ENCODE data around the gene TBC1D22A.

The TBC1D22A gene

DNA sequence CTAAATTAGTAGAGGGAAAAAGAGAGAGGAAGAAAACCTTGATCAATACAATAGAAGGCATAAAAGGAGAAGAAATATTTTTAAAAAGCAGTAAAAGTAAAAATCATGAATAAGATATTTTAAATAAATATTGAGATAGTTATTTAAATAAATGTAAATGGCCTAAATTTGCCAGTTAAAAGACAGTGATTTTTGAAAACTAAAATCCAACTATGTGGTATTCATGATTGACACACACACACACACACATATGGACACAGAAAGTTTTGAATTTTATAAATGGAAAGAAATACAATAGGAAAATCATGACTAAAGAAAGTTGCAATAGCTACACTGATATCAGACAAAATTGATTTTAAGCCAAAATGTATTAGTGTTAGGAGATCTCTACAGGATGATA lies 313.1 kb downstream of the TBC1D22A start:
- H3K4me3 ChIP-seq (ENCODE audit: low read depth in 1 of 2, low read length in 2 of 2): no peak overlapping the region
- H3K9ac ChIP-seq (ENCODE audit: low read depth in 1 of 2, low read length in 2 of 2): no peak overlapping the region
- no peak overlapping the region for H3K27ac ChIP-seq (ENCODE audit: low read depth, low read length)
- H3K9me3 ChIP-seq (ENCODE audit: control insufficient read depth in 1 of 2, low read length in 2 of 2): peaks cover 5 to 8% of the 10 kb centered on the region in 2 donors
- peaks cover 3 to 4% of the 10 kb centered on the region in 2 donors for H3K36me3 ChIP-seq (ENCODE audit: control insufficient read depth in 1 of 2, insufficient read depth in 2 of 2, low read length in 2 of 2)
- H3K27me3 ChIP-seq (ENCODE audit: control insufficient read depth in 1 of 2, insufficient read depth in 2 of 2, low read length in 2 of 2): no peaks in the 10 kb centered on the region
- H3K4me1 ChIP-seq (ENCODE audit: control insufficient read depth in 1 of 2, insufficient read depth in 2 of 2, low read length in 2 of 2): no peaks in the 10 kb centered on the region

DNA sequence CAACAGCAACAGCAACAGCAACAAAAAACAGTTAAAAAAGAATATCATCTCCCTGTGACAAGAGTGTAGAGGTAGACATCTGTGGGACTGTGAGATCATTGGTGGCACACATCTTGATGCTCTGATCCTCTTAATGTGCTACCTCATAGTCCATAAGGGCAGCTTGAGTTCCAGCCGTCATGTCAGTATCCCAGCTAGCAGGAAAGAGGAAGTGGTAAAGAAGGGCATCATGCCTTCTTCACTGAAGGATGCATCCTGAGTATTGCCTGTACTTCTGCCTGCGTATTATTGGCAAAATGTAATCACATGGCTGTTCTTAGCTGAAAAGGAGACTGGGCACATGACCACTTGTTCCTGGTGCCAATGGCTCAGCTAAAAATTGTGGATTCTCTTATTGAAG lies 314.3 kb downstream of the TBC1D22A start:
- H3K27ac ChIP-seq (ENCODE audit: low read depth, low read length): no peak overlapping the region
- H3K9ac ChIP-seq (ENCODE audit: low read depth in 1 of 2, low read length in 2 of 2): no peak overlapping the region
- no peaks in the 10 kb centered on the region for H3K27me3 ChIP-seq (ENCODE audit: control insufficient read depth in 1 of 2, insufficient read depth in 2 of 2, low read length in 2 of 2)
- H3K9me3 ChIP-seq (ENCODE audit: control insufficient read depth in 1 of 2, low read length in 2 of 2): peaks cover 5 to 8% of the 10 kb centered on the region in 2 donors
- no peak overlapping the region for H3K4me3 ChIP-seq (ENCODE audit: low read depth in 1 of 2, low read length in 2 of 2)
- H3K4me1 ChIP-seq (ENCODE audit: control insufficient read depth in 1 of 2, insufficient read depth in 2 of 2, low read length in 2 of 2): no peaks in the 10 kb centered on the region
- H3K36me3 ChIP-seq (ENCODE audit: control insufficient read depth in 1 of 2, insufficient read depth in 2 of 2, low read length in 2 of 2): peaks cover 3 to 4% of the 10 kb centered on the region in 2 donors

DNA sequence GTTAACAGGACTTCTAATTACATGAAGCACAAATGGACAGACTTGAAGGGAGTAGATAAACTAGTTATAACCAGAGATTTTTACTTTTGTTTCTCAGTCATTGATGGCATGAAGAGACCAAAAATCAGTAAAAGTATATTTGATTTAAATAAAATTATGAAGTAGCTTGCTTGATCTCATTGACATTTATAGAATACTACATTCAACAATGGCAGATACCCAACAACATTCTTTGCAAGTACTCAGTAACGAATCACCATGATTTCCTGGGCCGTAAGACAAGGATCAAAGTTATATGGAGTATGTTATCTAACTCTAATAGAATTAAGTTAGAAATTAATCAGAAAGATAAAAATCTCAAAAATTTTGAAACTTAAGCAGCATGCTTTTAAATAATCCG lies 317.6 kb downstream of the TBC1D22A start:
- Histone ChIP-seq H3K9ac (ENCODE audit: low read depth in 1 of 2, low read length in 2 of 2) (no peak overlapping the region), H3K27me3 (ENCODE audit: control insufficient read depth in 1 of 2, insufficient read depth in 2 of 2, low read length in 2 of 2) (no peaks in the 10 kb centered on the region), H3K4me3 (ENCODE audit: low read depth in 1 of 2, low read length in 2 of 2) (no peak overlapping the region), H3K4me1 (ENCODE audit: control insufficient read depth in 1 of 2, insufficient read depth in 2 of 2, low read length in 2 of 2) (no peaks in the 10 kb centered on the region), H3K36me3 (ENCODE audit: control insufficient read depth in 1 of 2, insufficient read depth in 2 of 2, low read length in 2 of 2) (peaks cover 3 to 7% of the 10 kb centered on the region in 2 donors), H3K27ac (ENCODE audit: low read depth, low read length) (no peak overlapping the region), H3K9me3 (ENCODE audit: control insufficient read depth in 1 of 2, low read length in 2 of 2) (peaks cover 5% of the 10 kb centered on the region in 2 donors)

DNA sequence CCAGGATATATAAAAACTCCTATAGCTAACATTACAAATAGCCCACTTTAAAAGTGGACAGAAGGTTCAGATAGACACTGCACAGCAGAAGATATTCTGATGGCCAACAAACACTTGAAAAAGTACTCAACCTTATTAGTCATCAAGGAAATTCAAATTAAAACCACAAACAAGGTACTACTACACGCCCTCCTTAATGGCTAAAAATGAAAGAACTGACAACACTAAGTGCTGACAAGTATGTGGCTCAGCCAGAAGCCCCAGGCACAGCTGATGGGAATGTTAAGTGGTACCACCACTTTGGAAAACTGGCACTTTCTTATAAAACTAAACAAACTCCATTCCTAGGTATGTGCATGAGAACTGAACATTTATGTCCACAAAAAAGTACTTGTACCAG lies 320.1 kb downstream of the TBC1D22A start:
- H3K9ac ChIP-seq (ENCODE audit: low read depth in 1 of 2, low read length in 2 of 2): no peak overlapping the region
- H3K4me1 ChIP-seq (ENCODE audit: control insufficient read depth in 1 of 2, insufficient read depth in 2 of 2, low read length in 2 of 2): no peaks in the 10 kb centered on the region
- H3K27me3 ChIP-seq (ENCODE audit: control insufficient read depth in 1 of 2, insufficient read depth in 2 of 2, low read length in 2 of 2): no peaks in the 10 kb centered on the region
- no peaks in the 10 kb centered on the region for H3K9me3 ChIP-seq (ENCODE audit: control insufficient read depth in 1 of 2, low read length in 2 of 2)
- H3K27ac ChIP-seq (ENCODE audit: low read depth, low read length): no peak overlapping the region
- H3K4me3 ChIP-seq (ENCODE audit: low read depth in 1 of 2, low read length in 2 of 2): no peak overlapping the region
- H3K36me3 ChIP-seq (ENCODE audit: control insufficient read depth in 1 of 2, insufficient read depth in 2 of 2, low read length in 2 of 2): peaks cover 3 to 7% of the 10 kb centered on the region in 2 donors

DNA sequence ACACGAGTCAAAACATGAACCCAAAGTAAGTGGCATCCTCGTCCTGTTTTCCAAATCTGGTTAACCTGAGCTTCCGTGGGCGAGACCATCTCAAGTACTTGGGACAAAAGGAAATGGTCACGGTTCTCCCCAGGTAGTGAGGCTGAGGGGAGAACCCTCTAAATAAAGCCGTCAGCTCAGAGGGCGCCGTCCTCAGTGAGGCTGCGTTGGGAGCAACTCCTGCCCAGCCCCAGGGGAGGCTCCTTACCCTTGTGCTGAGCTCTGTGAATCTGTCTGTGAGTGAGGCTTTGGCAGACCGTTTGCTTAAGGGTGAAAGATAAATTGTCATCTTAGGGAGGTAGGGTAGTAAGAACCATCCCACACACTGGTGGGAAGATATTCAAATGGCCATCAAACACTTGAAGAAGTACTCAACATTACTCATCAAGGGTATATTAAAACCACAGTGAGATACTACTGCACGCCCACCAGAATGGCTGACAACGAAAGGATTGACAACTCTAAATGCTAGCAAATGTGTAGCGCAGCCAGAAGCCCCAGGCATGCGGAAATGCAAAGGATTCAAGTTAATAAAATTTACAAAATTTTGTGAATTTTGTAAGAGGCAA lies 321.0 kb downstream of the TBC1D22A start:
- Histone ChIP-seq H3K36me3 (ENCODE audit: control insufficient read depth in 1 of 2, insufficient read depth in 2 of 2, low read length in 2 of 2) (peaks cover 2 to 3% of the 10 kb centered on the region in 2 donors), H3K4me3 (ENCODE audit: low read depth in 1 of 2, low read length in 2 of 2) (no peak overlapping the region), H3K27ac (ENCODE audit: low read depth, low read length) (no peak overlapping the region), H3K4me1 (ENCODE audit: control insufficient read depth in 1 of 2, insufficient read depth in 2 of 2, low read length in 2 of 2) (no peaks in the 10 kb centered on the region), H3K9me3 (ENCODE audit: control insufficient read depth in 1 of 2, low read length in 2 of 2) (no peaks in the 10 kb centered on the region), H3K27me3 (ENCODE audit: control insufficient read depth in 1 of 2, insufficient read depth in 2 of 2, low read length in 2 of 2) (no peaks in the 10 kb centered on the region), H3K9ac (ENCODE audit: low read depth in 1 of 2, low read length in 2 of 2) (no peak overlapping the region)

DNA sequence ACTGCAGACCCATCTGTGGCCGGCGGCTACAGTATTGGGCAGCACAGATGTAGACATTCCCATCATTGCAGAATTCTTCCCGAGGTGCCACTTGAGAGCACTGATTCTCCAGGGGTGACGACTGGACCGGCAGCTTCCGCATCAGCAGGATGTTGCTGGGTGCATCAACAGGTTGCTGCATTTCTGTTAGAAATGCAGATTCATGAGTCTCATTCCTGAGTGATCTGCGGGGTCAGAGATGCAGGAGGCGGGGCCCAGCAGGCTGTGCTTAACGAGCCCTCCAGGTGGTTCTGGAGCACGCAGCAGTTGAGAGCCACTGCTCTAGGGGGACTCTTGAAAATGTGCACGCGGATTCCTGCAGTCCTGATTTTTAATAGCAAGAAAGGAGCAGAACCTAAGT lies 321.8 kb downstream of the TBC1D22A start:
- Histone ChIP-seq H3K9ac (ENCODE audit: low read depth in 1 of 2, low read length in 2 of 2) (no peak overlapping the region), H3K27me3 (ENCODE audit: control insufficient read depth in 1 of 2, insufficient read depth in 2 of 2, low read length in 2 of 2) (no peaks in the 10 kb centered on the region), H3K9me3 (ENCODE audit: control insufficient read depth in 1 of 2, low read length in 2 of 2) (no peaks in the 10 kb centered on the region), H3K27ac (ENCODE audit: low read depth, low read length) (no peak overlapping the region), H3K4me3 (ENCODE audit: low read depth in 1 of 2, low read length in 2 of 2) (no peak overlapping the region), H3K4me1 (ENCODE audit: control insufficient read depth in 1 of 2, insufficient read depth in 2 of 2, low read length in 2 of 2) (no peaks in the 10 kb centered on the region), H3K36me3 (ENCODE audit: control insufficient read depth in 1 of 2, insufficient read depth in 2 of 2, low read length in 2 of 2) (peaks cover 0 to 3% of the 10 kb centered on the region in 2 donors)

DNA sequence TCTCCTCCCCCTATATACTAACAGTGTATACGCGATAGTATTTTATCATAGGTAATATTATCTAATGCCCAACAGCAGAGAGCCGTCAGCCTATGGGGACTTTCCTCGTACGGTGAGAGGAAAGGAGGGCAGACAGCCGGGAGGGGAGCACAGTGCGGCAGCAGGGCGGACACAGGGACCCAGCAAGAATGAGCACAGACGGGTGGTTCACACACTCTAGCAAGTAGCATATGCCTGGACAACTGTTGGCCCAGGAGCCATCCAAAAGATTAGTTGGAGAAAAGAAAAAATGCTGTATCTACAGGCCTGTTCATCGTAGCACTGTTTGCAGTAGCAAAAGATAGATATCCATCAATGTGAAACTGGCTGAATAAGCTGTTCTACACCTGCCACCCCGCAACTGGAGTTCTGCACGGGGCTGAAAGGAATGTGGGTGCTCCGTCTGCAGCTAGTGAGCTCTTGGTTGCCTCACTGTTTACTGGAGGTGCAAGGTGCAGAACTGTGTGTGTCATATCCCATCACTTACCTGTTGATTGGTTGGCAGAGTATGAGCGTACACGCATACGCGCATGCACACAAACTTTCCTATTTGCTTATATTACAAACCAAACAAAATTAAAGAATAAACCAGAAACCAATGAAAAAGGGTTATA lies 324.3 kb downstream of the TBC1D22A start:
- H3K36me3 ChIP-seq (ENCODE audit: control insufficient read depth in 1 of 2, insufficient read depth in 2 of 2, low read length in 2 of 2): peaks cover 0 to 3% of the 10 kb centered on the region in 2 donors
- H3K4me3 ChIP-seq (ENCODE audit: low read depth in 1 of 2, low read length in 2 of 2): no peak overlapping the region
- H3K9ac ChIP-seq (ENCODE audit: low read depth in 1 of 2, low read length in 2 of 2): no peak overlapping the region
- no peaks in the 10 kb centered on the region for H3K9me3 ChIP-seq (ENCODE audit: control insufficient read depth in 1 of 2, low read length in 2 of 2)
- no peaks in the 10 kb centered on the region for H3K27me3 ChIP-seq (ENCODE audit: control insufficient read depth in 1 of 2, insufficient read depth in 2 of 2, low read length in 2 of 2)
- peaks cover 0 to 13% of the 10 kb centered on the region in 2 donors for H3K4me1 ChIP-seq (ENCODE audit: control insufficient read depth in 1 of 2, insufficient read depth in 2 of 2, low read length in 2 of 2)
- no peak overlapping the region for H3K27ac ChIP-seq (ENCODE audit: low read depth, low read length)

DNA sequence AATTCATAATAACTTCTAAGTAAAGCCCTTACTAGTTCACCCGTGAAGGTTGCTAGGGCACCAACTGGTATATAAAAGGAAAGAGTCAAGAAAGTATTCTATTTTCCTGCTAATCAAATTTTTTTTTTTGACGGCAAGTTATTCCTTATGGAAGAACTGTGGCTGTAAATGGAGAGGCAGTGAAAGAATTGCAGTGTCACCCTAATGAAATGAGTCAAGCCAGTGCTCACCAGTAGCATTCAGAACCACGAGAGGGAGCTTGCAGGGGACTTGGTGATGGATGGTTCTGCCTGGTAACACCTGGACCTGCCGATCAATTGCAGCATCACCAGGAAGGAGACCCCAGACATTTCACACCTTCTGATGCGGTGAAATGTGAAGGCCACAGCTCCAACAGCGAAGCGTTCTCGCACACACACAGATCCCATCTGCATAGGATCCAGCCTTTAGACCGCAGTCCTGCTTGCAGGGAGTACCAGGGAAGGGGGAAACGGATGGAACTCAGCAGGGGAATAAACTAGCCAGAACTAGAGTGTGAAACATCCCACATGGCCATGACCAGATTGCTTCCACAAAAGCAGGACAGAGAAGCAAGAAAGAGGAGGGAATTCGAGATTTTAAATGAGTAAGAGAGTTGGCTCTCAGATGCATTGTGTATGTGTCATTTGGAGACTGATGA lies 326.2 kb downstream of the TBC1D22A start:
- H3K27me3 ChIP-seq (ENCODE audit: control insufficient read depth in 1 of 2, insufficient read depth in 2 of 2, low read length in 2 of 2): no peaks in the 10 kb centered on the region
- peaks cover 0 to 13% of the 10 kb centered on the region in 2 donors for H3K4me1 ChIP-seq (ENCODE audit: control insufficient read depth in 1 of 2, insufficient read depth in 2 of 2, low read length in 2 of 2)
- no peak overlapping the region for H3K27ac ChIP-seq (ENCODE audit: low read depth, low read length)
- no peak overlapping the region for H3K4me3 ChIP-seq (ENCODE audit: low read depth in 1 of 2, low read length in 2 of 2)
- peaks cover under 1 to 6% of the 10 kb centered on the region in 2 donors for H3K9me3 ChIP-seq (ENCODE audit: control insufficient read depth in 1 of 2, low read length in 2 of 2)
- H3K36me3 ChIP-seq (ENCODE audit: control insufficient read depth in 1 of 2, insufficient read depth in 2 of 2, low read length in 2 of 2): no peaks in the 10 kb centered on the region
- H3K9ac ChIP-seq (ENCODE audit: low read depth in 1 of 2, low read length in 2 of 2): no peak overlapping the region

DNA sequence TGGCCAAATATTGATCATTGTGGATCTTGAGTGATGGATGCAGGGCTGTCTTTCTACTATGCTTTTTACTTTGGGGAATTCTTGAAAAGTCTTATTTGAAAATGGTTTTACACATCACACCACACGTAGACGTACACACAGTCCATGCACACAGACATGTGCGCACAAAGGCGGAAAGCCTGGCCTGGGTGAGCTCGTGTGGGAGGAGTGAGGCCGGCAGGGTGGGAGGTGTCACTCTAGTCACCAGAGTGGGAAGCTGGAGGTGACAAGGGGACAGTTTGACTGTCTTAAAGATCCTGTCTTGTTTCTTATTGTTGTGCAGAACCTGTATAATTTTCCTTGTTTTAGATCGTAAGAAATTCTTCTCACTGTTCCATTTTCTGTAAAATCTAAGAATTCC lies 326.9 kb downstream of the TBC1D22A start:
- Histone ChIP-seq H3K36me3 (ENCODE audit: control insufficient read depth in 1 of 2, insufficient read depth in 2 of 2, low read length in 2 of 2) (no peaks in the 10 kb centered on the region), H3K9me3 (ENCODE audit: control insufficient read depth in 1 of 2, low read length in 2 of 2) (peaks cover 6 to 8% of the 10 kb centered on the region in 2 donors), H3K9ac (ENCODE audit: low read depth in 1 of 2, low read length in 2 of 2) (no peak overlapping the region), H3K4me3 (ENCODE audit: low read depth in 1 of 2, low read length in 2 of 2) (no peak overlapping the region), H3K4me1 (ENCODE audit: control insufficient read depth in 1 of 2, insufficient read depth in 2 of 2, low read length in 2 of 2) (peaks cover 0 to 13% of the 10 kb centered on the region in 2 donors), H3K27ac (ENCODE audit: low read depth, low read length) (no peak overlapping the region), H3K27me3 (ENCODE audit: control insufficient read depth in 1 of 2, insufficient read depth in 2 of 2, low read length in 2 of 2) (no peaks in the 10 kb centered on the region)

DNA sequence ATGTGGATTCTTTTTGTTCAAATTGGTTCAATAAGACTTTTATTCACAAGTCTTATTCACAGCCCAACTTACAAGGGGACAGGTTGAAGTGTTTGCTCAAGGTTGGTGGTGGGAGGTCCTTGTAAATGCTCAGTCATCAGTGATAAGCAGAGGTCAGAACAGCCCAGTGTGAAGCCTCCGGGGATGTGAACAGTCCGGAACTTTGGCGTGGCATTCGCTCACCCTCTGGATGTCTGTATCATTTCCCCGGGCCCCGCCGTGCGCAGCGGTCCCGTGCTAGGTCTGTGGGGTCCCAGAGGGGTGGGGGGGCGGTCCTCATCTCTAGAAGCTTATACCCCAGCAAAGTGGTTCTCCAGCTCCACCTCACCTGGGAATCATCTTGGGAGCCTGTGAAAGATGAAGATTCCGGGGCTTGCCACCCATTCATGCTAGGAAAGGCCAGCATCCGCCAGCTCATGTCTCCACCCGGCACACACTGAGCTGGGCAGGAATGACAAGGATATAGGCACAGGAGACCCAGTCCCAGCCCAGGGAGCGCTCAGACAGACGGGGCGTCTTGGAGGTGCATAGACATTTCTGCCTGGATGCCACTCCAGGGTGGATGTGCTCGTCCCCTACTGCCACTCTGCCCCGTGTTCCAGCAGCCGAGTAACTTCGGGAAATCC lies 327.5 kb downstream of the TBC1D22A start:
- Histone ChIP-seq H3K4me3 (ENCODE audit: low read depth in 1 of 2, low read length in 2 of 2) (peak overlapping the region in 1 of 2 donors; percentile 60), H3K27me3 (ENCODE audit: control insufficient read depth in 1 of 2, insufficient read depth in 2 of 2, low read length in 2 of 2) (no peaks in the 10 kb centered on the region), H3K9ac (ENCODE audit: low read depth in 1 of 2, low read length in 2 of 2) (no peak overlapping the region)

More for the DNA sequence above, 327.5 kb downstream of the TBC1D22A start:
- Histone ChIP-seq H3K27ac (ENCODE audit: low read depth, low read length) (no peak overlapping the region), H3K36me3 (ENCODE audit: control insufficient read depth in 1 of 2, insufficient read depth in 2 of 2, low read length in 2 of 2) (no peaks in the 10 kb centered on the region), H3K4me1 (ENCODE audit: control insufficient read depth in 1 of 2, insufficient read depth in 2 of 2, low read length in 2 of 2) (peaks cover 0 to 13% of the 10 kb centered on the region in 2 donors), H3K9me3 (ENCODE audit: control insufficient read depth in 1 of 2, low read length in 2 of 2) (peaks cover 6 to 11% of the 10 kb centered on the region in 2 donors)

Data from duodenal mucosa (tissue), 2 donors.